Stromal cell of bone marrow (primary cell): ENCODE results near the gene BCL2L14.

ENCODE experiments used
- DNase-seq: peaks from one replicate; pipeline ENCODE4 v3.0.0-alpha.2; 2012; ENCODE audit warnings: low read depth

BCL2L14 gene, protein sequence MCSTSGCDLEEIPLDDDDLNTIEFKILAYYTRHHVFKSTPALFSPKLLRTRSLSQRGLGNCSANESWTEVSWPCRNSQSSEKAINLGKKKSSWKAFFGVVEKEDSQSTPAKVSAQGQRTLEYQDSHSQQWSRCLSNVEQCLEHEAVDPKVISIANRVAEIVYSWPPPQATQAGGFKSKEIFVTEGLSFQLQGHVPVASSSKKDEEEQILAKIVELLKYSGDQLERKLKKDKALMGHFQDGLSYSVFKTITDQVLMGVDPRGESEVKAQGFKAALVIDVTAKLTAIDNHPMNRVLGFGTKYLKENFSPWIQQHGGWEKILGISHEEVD

DNA sequence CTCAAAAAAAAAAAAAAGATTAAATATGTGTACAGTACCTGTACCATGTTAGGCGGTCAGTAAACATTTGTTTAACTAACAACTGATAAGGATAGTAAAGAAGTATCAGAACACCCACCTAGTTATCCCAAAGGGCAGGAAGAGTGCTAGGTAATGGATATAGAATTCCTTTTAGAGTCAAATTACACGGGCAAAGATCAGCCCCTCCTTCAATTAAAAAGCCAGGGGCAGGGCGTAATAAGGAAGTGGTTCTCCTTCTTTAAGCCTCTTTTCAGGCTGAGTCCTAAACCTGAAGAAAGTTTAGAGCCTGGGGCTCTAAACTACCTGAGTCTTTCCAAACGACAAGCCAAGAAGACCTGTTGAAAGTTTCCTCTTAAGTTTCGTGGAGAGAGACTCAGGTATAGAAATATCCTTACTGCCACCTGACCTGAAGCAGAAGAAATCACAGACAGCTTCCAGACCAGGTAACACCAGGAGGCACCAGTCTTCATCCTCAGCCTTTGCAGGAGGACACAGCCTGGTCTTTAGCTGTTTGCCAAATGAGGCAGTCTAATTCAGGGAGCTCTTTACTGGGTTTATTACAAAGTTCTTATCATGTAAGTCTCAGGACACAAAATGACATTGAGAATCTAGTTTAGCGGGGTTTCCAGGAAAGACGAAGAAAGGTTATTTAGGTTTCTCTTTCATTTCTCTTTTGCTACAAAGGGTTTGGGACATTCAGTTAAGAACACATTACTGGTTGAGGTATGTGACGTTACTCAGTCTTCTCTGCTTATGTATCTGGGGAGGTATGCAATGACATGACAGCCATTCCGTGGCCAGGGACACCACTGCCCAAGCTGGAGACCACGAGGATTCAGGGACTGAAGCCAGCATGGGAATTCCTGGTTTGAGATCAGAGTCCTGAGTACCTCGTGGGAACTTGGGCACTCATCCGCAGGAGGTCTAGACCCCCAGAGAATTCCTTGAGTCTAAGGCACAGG lies at the start of gene BCL2L14:
Gene BCL2L14 (plus strand): TSS at position 266 of the 983 bp plus-strand sequence. CDS start 8,367 bp downstream, outside the sequence.
- DNase-seq, result no peak

DNA sequence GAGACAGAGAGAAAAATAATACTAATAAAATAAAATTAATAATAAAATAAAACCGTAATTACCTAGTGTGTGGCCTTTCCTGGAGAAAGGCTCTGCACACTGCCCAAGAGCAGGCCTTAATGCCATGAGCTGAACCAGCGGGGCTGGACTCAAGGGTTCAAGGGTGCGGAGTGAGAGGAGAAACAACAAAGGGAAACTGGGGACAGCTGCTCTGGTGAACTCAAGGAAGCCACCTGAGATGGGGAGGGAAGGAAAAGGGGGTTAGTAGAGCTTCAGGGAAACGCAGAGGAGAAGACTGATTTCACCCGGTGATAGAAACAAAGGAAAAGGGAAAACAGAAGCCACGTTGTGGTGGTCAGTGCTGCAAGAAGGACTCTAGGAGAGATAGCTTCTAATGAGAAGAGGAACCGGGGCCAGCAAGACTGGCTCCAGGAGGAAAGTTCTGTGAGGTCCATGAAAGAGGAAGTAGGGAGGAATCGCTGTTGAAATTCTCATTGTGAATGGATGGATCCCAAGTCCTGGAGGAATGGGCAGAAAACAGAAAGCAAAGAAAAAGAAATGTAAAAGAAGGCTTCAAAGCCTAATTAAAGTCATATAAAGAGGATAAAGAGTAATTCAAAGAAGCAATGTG lies 48.3 kb upstream of the BCL2L14 start:
- no peak for DNase-seq

DNA sequence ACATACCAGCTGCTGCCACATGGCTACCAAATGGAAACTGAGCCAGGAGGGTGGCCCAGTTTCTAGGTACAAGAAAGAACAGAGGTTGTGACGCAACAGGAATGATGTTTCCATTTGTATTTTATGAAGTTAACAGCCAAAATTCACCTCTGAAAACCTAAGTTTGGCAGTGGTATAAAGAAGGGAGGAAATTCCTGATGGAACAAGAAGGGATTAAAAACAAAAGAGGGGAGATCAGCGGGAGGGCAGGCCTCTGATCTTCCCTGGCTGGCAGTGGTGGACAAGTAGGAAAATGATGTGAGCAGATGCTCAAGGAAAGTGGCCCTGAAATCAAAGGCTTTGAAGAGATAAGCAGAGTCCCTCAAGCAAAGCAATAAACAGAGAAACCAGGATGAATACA lies 47.3 kb upstream of the BCL2L14 start:
- no peak for DNase-seq

DNA sequence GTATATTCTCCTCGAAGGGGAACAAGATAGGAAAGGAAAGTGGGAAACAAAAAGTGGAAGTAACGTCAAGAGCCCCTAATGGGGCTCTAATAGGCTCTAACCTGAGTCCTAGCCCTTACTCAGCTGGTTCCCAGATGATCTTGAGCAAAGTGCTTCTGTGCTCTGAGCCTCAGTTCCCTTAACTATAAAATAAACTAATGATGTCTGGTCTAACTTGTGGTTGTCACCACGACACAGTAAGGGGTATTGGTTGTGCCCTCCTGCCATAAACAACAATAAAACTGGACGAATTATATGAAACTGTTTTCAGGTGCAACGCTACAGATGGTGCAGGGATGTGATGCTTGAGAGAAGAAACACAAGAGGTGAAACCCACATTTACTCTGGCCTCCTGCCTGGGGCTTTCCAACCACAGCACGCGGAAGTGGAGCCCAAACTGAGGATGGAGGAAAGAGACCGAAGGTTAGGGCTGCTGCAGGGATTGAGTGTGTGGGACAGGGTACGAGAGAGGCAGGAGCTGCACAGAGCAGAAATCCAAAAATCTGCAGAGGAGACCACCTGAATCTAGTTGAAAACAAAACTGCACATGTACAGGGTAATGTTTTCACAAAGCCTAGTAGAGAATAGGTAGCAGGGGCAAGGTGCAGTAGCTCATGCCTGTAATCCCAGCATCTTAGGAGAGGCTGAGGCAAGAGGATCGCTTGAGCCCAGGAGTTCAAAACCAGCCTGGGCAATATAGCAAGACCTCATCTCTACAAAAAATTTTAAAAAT lies 45.6 kb upstream of the BCL2L14 start:
- DNase-seq, result no peak

DNA sequence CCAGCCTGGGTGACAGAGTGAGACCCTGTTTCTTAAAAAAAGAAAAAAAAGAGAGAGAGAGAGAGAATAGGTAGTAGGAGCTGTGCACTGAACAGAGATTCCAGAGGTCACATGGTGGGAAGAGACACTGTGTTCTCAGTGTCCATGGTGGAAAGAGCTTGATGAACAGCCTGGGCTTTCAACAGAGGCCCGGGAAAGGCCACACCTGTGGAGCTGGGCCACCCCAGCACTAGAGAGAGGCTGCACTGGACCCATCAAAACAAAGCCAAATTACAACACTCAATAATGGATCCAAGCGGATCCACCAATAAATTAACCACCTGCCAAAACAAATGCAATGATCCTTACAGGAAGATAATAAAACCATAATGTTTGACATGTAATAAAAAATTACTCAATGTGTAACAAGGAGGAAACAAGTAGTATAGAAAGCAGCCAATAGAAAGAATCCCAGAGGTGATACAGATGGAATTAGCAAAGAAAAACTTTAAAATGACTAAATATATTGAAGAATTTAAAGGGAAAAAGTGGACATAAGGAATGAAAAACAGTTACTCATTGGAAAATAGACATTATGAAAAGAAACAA lies 44.8 kb upstream of the BCL2L14 start:
- no peak for DNase-seq

DNA sequence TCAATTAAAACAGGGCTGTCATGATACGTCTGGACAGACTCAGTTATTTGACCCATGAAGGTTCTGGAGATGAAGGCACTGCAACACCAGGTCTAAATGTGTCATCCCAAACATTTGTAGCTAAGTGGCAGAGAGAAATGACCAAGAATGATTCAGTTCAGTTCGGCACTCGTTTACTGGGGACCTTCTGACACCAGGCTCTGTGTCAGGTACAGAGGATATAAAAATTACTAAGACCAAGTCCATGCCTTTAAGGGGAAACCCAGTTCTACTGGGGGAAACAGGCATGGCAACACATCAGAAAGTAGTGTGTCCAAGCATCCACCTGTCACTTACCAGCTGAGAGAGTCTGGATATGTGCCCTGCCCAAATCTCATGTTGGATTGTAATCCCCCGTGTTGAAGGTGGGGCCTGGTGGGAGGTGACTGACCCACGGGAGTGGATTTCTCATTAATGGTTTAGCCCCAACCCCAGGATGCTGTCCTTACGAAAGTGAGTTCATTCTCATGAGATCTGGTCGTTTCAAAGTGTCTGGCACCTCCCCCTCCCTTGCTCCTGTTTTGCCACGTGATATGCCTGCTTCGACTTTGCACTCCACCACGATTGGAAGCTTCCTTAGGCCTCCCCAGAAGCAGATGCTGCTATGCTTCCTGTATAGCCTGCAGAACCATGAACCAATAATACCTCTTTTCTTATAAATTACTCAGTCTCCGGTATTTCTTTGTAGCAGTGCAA lies 41.9 kb upstream of the BCL2L14 start:
- DNase-seq, result no peak

DNA sequence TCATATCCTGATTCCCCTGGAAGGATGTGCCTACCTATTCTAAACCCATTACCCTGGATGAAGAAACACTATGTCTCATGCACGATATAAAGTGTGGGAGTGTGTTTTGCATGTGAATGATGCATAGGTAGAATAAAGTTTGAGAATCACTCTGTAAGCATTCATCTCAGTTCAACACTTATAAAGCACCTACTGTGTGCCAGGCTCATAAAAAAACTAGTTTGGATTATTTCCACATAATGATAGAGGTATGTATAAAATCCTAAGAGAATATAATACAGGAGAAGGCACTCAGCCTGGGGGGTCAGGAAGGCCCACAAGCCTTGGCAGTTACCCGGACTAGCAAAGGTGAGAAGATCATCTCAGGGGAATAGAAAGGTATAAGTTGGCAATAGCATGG lies 41.1 kb upstream of the BCL2L14 start:
- DNase-seq, result no peak

DNA sequence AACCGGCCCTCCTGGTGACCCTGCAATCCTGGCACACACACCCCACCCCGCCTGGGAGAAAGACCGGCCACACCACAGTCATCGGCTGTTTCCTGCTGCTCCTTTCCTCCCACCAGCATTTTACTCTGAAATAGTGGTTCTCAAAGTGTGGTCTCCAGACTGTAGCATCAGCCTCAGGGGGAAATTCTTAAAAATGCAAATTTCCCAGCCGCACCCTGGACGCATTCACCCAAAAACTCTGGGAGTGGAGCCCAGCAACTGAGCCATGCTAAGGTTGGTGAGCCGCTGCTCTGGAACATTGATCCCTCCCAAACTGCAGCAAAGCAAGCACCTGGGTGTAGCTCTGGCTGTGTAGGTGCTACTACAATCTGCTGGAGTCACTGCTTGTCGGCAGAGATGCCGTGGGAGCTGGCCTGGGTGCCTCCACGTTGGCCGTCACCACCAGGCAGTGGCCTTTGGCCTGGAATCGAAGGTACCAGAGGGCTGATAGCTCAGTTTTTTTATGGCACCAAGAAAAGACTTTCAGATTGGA lies 38.4 kb upstream of the BCL2L14 start:
- no peak for DNase-seq

DNA sequence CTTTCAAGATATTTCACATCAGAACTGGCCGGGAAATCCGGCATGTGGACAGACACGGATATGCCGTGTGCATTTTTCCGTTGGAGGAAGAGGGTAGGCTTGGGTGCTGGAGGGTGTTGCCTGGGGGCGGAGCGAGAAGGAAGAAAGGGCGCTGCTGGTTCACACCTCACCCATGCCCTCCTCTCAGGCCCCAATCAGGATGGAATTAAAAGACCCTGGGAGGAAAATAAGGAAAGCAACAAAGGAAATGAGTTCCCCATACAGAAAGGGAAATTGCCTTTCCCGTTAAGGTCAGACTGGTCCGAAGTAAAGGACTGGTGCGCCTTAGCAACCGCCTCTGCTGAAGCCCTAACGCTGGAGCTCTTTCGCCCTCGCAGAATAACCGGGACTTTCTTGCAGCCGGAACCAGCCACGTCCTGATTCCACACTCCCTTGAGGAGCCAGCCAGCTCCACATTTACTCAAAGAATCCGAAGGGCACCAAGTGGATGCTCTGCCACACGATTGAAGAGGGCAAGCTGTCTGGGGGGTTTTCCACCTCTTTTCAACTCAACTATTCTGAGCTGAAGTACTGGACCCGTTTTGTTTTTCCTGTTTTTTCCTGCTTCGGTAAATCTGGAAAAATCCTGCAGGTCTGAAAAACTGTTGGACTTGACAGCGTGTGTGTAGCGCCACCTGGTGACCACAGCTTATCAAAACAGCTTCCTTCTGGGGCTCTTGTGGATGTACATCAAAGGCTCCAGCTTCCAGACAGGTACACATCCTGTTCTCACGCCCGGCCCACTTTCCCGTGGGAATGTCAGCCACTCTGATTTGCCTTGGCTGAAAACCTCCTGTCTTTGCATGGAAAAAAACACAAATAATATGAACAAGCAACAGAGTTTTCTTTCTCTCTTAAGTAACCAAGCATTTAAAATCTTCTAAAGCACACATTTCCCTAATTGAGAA lies 37.6 kb upstream of the BCL2L14 start:
- DNase-seq, result peak; percentile 66

DNA sequence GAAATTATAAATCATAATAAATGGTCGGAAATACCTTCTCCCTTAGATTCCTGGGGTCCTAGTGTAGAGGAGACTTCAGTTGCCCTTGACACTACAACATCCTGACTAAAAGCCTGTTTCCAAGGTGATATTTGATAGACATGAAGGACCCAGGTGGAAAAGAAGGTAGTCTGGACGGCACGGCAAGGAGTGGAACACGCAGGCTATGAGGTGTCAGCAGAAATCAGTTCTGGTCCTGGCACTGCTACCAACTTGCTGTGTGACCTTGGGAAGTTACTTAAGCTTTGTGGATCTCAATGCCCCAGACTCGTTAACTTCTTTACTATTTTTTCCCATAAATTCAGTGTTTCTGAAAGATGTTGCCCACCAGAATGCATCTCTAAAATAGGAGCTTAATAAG lies 36.9 kb upstream of the BCL2L14 start:
- DNase-seq, result no peak

DNA sequence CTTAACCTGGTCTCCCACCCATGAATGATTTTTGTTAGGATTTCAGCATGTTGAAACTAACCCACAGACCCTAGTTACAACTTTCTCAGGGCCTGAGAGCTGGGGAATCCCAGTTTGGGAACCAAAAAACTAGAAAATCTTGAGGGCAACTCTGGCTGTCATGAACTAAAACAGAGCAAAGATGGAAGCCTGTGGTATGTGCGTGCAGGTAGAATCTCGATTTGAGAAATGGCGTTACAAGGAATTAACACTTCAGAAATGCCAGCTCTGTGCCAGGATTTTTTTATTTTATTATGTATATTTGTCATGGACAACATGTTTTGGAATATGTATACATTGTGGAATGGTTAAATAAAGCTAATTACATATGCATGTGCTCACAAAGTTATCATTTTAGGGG lies 36.4 kb upstream of the BCL2L14 start:
- DNase-seq, result no peak

DNA sequence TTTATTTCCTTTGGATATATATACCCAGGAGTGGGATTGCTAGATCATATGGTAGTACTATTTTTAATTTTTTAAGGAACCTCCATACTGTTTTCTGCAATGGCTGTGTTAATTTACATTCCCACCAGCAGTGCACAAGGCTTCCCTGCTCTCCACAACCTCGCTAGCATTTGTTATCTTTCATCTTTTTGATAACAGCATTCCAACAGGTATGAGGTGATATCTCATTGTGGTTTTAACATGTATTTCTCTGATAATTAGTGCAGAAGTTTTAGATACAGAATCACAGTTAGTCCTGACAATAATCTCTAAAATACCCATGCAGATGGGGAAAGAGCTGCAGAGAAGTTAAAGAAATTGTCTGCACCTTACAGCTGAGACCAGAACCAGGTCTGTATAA lies 35.5 kb upstream of the BCL2L14 start:
- DNase-seq, result no peak

DNA sequence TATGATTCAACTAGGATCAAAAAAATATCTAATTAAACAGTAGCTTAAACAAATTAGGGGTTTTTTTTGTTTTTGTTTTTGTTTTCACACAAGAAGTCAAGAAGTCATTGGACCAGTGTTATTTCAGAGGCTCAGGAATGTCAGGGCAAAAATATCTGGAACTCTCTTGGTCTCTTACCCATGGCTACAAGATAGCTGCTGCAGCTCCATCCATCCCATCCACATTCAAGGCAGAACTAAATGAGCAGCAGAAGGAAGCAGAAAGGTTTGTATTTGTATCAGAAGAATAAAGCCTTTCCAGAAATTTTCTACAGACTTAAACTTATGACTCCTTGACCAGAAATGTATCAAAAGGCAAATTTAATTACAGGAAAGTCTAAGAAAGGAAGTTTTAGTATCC lies 33.8 kb upstream of the BCL2L14 start:
- DNase-seq, result no peak

DNA sequence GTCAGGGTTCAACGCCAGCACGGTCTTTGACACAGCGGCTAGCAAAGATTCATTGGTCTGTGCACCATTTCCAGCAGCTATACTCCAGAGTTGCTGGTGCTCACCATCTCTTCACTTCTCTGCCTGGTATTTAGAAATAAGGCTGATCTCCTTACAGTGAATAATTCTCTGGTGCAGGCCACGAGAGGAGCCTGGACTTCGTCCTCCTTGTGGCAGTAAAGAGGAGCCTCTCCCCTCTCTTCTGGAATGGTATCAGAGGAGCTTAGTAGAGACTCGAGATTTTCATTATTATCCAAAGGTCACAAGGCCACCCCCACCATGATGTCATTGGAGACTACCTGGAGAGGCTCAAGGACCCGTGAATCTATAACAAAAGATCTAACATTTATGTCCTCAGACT lies 30.8 kb upstream of the BCL2L14 start:
- DNase-seq, result no peak

DNA sequence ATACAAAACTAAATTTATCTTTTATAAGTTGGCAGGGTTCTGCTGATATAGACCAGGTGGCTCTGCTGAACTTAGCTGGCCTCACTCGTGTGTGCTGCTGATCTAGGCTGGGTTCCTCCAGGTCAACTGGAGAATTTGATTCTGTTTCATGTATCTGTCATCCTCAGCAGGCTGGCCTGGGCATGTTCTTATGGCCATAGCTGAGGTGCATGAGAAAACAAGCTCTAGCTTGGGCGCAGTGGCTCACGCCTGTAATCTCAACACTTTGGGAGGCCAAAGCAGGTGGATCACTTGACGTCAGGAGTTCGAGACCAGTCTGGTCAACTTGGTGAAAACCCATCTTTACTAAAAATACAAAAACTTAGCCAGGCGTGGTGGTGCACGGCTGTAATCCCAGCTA lies 24.3 kb upstream of the BCL2L14 start:
- DNase-seq, result no peak

DNA sequence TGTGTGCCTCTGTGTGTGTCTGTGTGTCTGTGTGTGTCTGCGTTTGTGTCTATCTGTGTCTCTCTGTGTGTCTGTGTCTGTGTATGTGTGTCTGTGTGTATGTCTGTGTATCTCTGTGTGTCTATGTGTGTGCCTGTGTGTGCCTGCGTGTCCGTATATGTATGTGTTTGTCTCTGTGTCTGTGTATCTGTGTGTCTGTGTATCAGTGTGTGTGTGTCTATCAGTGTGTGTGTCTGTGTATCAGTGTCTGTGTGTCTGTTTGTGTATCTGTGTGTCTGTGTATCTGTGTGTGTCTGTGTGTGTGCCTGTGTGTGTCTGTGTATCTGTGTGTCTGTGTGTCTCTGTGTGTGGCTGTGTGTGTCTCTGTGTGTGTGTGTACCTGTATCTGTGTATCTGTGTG lies 23.1 kb upstream of the BCL2L14 start:
- no peak for DNase-seq

DNA sequence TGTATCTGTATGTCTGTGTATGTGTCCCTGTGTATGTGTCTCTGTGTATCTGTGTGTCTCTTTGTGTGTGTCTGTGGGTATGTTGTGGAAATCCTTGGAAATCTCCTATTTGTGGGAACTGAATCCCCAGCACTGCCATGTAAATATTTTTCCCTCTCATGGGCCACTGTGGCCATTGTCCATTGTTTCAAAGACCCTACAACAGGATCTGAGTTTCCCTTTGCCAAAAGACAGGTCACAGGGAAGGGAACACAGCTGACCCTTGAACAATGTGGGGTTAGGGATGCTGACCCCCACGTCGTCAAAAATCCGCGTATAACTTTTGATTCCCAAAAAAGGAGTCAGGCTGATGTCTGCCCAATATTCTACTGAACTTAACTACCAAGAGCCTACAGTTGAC lies 22.5 kb upstream of the BCL2L14 start:
- no peak for DNase-seq

DNA sequence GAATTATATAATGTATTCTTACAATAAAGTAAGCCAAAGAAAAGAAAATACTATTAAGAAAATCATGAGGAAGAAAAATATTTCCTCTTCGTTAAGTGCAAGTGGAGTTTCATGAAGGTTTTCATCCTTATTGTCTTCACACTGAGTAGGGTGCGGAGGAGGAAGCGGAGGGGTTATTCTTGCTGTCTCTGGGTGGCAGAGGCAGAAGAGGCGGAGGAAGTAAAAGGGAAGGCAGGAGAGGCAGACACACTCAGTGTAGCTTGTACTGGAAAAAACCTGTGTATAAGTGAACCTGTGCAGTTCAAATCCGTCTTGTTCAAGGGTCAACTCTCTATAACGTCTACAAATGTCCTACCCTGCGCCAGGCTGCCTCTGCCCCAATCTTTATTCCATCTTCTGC lies 22.0 kb upstream of the BCL2L14 start:
- DNase-seq, result no peak

DNA sequence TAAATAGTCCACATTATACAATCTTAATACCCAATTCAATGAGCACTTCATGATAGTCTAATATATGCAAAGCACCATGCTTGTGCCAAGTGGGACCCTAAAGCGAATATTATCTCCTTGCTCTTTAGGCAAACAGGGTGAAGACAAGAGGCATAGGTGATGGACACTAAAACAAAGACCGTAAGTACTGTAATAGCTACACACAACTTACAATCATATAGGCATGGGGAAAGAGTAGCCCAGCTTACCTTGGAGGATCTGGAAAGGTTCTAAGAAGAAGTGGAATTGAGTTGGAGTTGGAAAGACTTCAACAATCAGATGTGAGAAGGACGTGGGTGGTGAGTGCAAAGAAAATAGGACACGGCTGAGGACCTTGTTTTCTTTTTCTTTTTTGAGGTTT lies 19.1 kb upstream of the BCL2L14 start:
- DNase-seq, result no peak
